ENCODE measurements around the gene ZNF28.

GRCh38 chr19:52749780-52750179 is 71.7 kb downstream of the ZNF28 start:
- TF ChIP-seq, protein P1, sequence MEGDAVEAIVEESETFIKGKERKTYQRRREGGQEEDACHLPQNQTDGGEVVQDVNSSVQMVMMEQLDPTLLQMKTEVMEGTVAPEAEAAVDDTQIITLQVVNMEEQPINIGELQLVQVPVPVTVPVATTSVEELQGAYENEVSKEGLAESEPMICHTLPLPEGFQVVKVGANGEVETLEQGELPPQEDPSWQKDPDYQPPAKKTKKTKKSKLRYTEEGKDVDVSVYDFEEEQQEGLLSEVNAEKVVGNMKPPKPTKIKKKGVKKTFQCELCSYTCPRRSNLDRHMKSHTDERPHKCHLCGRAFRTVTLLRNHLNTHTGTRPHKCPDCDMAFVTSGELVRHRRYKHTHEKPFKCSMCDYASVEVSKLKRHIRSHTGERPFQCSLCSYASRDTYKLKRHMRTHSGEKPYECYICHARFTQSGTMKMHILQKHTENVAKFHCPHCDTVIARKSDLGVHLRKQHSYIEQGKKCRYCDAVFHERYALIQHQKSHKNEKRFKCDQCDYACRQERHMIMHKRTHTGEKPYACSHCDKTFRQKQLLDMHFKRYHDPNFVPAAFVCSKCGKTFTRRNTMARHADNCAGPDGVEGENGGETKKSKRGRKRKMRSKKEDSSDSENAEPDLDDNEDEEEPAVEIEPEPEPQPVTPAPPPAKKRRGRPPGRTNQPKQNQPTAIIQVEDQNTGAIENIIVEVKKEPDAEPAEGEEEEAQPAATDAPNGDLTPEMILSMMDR (IDR thresholded peaks at IDR 0.05) = no peak
- TF ChIP-seq POLR2A (IDR thresholded peaks at IDR 0.05) = no peak

Measured in ovary (tissue), 3 donors.